ENCODE data around the gene PTPRK.

PTPRK gene

DNA sequence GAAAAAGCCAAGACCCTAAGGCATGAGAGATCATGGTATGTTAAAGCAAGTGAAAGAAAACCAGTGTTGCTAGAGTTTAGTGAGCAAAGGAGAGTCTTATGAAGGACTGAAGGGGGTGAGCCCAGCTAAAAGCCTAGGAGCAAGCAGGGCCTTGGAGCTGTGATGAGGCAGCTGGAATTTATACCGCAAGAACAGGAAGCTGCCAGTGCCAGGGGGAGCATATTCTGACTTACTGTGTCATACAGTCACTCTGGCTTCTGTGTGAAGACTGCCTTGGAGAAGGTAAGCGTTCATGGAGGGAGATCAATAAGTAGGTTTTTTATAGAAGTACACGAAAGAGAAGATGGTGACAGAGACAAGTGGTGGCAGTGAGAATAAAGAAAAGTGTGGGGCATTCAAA, 310.6 kb downstream of the PTPRK start:
- TF ChIP-seq, protein P1, sequence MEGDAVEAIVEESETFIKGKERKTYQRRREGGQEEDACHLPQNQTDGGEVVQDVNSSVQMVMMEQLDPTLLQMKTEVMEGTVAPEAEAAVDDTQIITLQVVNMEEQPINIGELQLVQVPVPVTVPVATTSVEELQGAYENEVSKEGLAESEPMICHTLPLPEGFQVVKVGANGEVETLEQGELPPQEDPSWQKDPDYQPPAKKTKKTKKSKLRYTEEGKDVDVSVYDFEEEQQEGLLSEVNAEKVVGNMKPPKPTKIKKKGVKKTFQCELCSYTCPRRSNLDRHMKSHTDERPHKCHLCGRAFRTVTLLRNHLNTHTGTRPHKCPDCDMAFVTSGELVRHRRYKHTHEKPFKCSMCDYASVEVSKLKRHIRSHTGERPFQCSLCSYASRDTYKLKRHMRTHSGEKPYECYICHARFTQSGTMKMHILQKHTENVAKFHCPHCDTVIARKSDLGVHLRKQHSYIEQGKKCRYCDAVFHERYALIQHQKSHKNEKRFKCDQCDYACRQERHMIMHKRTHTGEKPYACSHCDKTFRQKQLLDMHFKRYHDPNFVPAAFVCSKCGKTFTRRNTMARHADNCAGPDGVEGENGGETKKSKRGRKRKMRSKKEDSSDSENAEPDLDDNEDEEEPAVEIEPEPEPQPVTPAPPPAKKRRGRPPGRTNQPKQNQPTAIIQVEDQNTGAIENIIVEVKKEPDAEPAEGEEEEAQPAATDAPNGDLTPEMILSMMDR (IDR thresholded peaks at IDR 0.05), result no peak
- no peak for TF ChIP-seq ZFX (IDR thresholded peaks at IDR 0.05; ENCODE audit: borderline replicate concordance)
- H3K27ac ChIP-seq, result no peak overlapping the region

DNA sequence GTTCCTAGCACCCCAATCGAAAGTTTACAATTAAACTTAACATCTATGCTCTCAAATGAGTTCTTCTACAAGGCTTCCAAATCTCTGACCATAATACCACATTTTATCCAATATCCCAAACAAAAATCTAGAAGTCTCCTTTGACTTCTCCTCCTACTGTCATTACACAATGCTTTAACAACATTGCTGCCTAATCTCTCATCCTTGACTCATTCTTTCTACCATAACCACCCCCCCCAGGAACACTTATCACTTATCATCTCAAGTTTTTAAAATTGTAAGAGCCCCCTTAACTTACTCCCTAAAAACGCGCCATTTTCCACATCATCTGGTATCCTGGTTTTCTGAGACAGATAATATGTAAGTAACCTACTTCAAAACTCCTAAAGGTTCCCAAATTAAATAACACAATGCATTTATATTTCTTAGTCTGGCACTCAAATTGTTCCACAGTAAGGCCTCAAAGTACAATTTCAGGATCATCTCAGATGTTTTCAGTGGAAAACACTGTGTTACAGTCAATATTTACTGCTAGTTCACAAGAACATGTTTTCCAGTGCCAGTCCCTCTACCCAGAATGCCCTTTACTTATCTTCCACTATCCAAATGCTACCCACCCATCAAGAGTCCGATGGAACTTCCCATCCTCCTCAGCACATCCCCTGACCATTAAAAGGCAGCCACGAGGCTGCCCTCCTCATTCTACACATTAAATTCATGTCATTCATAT, 311.4 kb downstream of the PTPRK start:
- no peak overlapping the region for H3K27ac ChIP-seq

DNA sequence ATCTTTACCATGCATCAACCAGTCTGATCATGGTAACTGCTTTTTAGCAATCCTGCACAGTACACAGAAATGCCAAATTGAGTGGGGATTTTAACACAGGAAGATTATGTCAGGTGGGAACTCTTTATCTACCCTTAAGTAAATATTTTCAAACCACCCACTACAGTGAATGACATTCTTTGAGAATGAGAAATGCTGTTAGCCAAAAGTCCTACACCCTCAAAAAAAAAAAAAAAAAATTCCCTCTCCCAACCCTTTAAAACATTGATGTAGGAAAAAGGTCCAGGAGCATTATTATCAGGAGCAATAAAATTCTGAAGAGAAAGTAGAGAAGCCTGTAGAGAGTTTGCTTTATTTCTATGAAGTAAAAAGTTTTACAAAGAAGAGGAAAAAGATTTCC, 312.3 kb downstream of the PTPRK start:
- H3K27ac ChIP-seq, result no peak overlapping the region
- TF ChIP-seq ZFX (IDR thresholded peaks at IDR 0.05; ENCODE audit: borderline replicate concordance), result no peak
- TF ChIP-seq, protein P1 (IDR thresholded peaks at IDR 0.05), result no peak

More for the DNA sequence above, 311.4 kb downstream of the PTPRK start:
- TF ChIP-seq, protein P1 (IDR thresholded peaks at IDR 0.05), result no peak
- no peak for TF ChIP-seq ZFX (IDR thresholded peaks at IDR 0.05; ENCODE audit: borderline replicate concordance)

DNA sequence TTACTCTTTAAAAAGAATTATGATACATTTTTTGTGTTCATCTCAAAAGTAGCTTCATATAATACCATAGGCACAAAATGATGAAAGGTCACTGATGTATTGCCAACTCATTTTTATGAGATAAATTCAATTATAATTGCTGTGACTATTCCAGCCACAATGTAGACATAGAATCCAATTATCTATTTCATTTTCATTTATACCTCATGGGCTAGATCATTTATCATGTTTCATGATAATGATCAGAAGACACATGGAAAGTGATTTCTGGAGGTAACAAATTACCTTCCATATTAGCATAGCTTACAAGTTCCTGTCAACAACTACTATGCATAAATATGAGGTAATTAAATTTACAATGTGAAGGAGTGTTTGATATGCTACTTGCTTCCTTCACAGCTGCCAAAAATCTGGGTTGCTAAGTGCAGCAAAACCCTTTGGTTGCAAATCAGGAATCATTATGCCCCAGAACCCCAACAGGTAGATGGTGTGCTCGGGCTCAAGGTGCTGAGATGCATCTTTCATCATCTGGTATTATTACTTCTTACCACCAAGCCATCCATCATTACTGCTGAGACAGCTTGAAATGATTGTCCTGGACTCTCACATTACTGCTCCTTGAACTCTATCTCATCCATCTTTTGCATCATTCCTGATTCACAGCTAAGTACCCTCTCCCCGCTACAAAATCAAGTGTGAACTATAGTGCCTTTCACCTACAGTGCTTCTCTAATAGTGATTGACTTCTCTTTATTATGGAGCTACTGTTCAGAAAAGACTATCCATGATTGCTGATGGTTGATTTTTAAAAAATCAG, 313.6 kb downstream of the PTPRK start:
- no peak overlapping the region for H3K27ac ChIP-seq
- TF ChIP-seq ZFX (IDR thresholded peaks at IDR 0.05; ENCODE audit: borderline replicate concordance), result no peak
- TF ChIP-seq, protein P1 (IDR thresholded peaks at IDR 0.05), result no peak

DNA sequence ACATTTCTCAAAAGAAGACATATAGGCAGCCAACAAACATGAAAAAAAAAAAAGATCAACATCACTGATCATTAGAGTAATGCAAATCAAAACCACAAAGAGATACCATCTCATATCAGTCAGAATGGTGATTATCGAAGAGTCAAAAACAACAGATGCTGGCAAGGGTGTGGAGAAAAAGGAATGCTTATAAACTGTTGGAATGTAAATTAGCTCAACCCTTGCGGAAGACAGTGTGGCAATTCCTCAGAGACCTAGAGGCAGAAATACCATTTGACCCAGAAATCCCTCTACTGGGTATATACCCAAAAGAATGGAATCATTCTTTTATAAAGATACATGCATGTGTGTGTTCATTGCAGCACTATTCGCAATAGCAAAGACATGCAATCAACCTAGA, 315.8 kb downstream of the PTPRK start:
- H3K27ac ChIP-seq, result no peak overlapping the region
- TF ChIP-seq ZFX (IDR thresholded peaks at IDR 0.05; ENCODE audit: borderline replicate concordance), result no peak
- TF ChIP-seq, protein P1 (IDR thresholded peaks at IDR 0.05), result no peak

DNA sequence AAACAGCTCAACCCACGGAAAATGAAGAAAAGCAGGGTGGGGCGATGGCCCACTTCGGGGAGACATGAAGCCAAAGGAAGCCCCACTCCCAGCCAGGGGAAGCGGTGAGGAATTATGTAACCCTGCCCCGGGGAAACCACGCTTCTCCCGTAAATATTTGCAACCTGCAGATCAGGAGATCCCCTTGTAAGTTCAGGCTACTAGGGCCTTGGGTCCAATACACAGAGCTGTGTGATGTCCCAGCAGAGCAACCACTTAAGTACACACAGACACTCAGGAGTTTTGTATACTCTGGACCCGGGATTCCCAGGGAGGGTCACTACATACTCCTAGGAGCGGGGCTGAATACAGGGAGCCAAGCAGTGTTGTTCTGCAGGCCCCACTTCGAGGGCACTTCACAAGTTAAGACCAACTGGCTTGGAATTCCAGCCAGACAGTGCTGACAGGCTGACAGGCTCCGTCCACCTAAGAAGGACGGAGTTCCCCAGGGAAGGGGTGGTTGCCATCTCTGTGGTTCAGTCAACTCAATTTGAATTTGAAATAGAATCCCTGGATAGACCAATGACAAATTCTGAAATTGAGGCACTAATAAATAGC, 318.1 kb downstream of the PTPRK start:
- TF ChIP-seq, protein P1 (IDR thresholded peaks at IDR 0.05), result no peak
- no peak for TF ChIP-seq ZFX (IDR thresholded peaks at IDR 0.05; ENCODE audit: borderline replicate concordance)
- no peak overlapping the region for H3K27ac ChIP-seq

Data from 22Rv1 (cell line).